RWPE2 (cell line): ENCODE measurements around the gene SEC24A.
"Not testable (repeated sequence)": the region's sequence is repeated elsewhere in the genome, so short reads cannot be mapped to it uniquely, and the experiment has no call there.

Experiments used
- ATAC-seq: fragments of 200-7000 bp; cut with Tn5 transposase; 3 replicates; pipeline ENCODE4 v1.9.1; 2021; ENCODE audit warnings: low read depth
- DNase-seq: peaks from one replicate; pipeline ENCODE4 v3.0.0-alpha.2; 2020; ENCODE audit warnings: low spot score
- H3K27ac ChIP-seq: fragments of 450-650 bp; 2 replicates; pipeline ENCODE4 v1.5.1; 2017; ENCODE audit warnings: mild to moderate bottlenecking; ENCODE audit not compliant: poor library complexity, severe bottlenecking
- H3K27me3 ChIP-seq: fragments of 250-450 bp; sonication (Bioruptor Pico); 2 replicates; pipeline ENCODE4 v1.5.1; 2021; ENCODE audit warnings: mild to moderate bottlenecking, moderate library complexity; ENCODE audit not compliant: insufficient read depth, poor library complexity, severe bottlenecking
- H3K36me3 ChIP-seq: fragments of 250-450 bp; sonication (Bioruptor Pico); 2 replicates; pipeline ENCODE4 v1.5.1; 2020; ENCODE audit warnings: low read depth, mild to moderate bottlenecking, moderate library complexity
- H3K4me1 ChIP-seq: fragments of 250-450 bp; sonication (Bioruptor Pico); 2 replicates; pipeline ENCODE4 v1.5.1; 2021; ENCODE audit warnings: mild to moderate bottlenecking, moderate library complexity; ENCODE audit not compliant: insufficient read depth, poor library complexity, severe bottlenecking
- H3K4me3 ChIP-seq: fragments of 250-450 bp; sonication (Bioruptor Pico); 2 replicates; pipeline ENCODE4 v1.5.1; 2021; ENCODE audit warnings: mild to moderate bottlenecking, moderate library complexity; ENCODE audit not compliant: severe bottlenecking
- H3K9me3 ChIP-seq: fragments of 250-450 bp; sonication (Bioruptor Pico); 2 replicates; pipeline ENCODE4 v1.5.1; 2021; ENCODE audit warnings: mild to moderate bottlenecking, moderate library complexity; ENCODE audit not compliant: severe bottlenecking
- CTCF ChIP-seq: fragments of 450-650 bp; IDR thresholded peaks from one replicate; pipeline ENCODE4 v1.5.1; 2017; ENCODE audit warnings: mild to moderate bottlenecking, moderate library complexity; ENCODE audit not compliant: poor library complexity, severe bottlenecking

The SEC24A gene

GRCh38 chr5:134692722-134693121 lies 44.1 kb downstream of the SEC24A start:
- H3K36me3 ChIP-seq, result peaks cover 86% of the 10 kb centered on the region
- no peak overlapping the region for H3K27ac ChIP-seq
- TF ChIP-seq CTCF, result no peak
- no peaks in the 10 kb centered on the region for H3K9me3 ChIP-seq
- peaks cover 3% of the 10 kb centered on the region for H3K4me1 ChIP-seq
- no peak for DNase-seq
- no peaks in the 10 kb centered on the region for H3K27me3 ChIP-seq
- ATAC-seq, result no peak
- no peak overlapping the region for H3K4me3 ChIP-seq

- Histone ChIP-seq H3K27ac (no peak overlapping the region), H3K9me3 (no peaks in the 10 kb centered on the region), H3K36me3 (peaks cover 93% of the 10 kb centered on the region), H3K4me3 (no peak overlapping the region), H3K4me1 (no peaks in the 10 kb centered on the region), H3K27me3 (no peaks in the 10 kb centered on the region)
- DNase-seq, result no peak
- ATAC-seq, result no peak
- TF ChIP-seq CTCF, result no peak
Measured at GRCh38 chr5:134708301-134708700, 59.7 kb downstream of the SEC24A start.

- Histone ChIP-seq H3K4me3 (no peak overlapping the region), H3K9me3 (no peaks in the 10 kb centered on the region), H3K27me3 (no peaks in the 10 kb centered on the region), H3K36me3 (peaks cover 94% of the 10 kb centered on the region), H3K27ac (no peak overlapping the region), H3K4me1 (no peaks in the 10 kb centered on the region)
- ATAC-seq (no peak), DNase-seq (no peak)
- TF ChIP-seq CTCF, result no peak
Measured at GRCh38 chr5:134714120-134714519, 65.5 kb downstream of the SEC24A start.

GRCh38 chr5:134714541-134714940 lies 66.0 kb downstream of the SEC24A start:
- no peaks in the 10 kb centered on the region for H3K9me3 ChIP-seq
- no peak for ATAC-seq
- H3K4me1 ChIP-seq, result no peaks in the 10 kb centered on the region
- H3K27ac ChIP-seq, result no peak overlapping the region
- H3K36me3 ChIP-seq, result peaks cover 92% of the 10 kb centered on the region
- DNase-seq, result no peak
- H3K4me3 ChIP-seq, result no peak overlapping the region
- TF ChIP-seq CTCF, result no peak
- no peaks in the 10 kb centered on the region for H3K27me3 ChIP-seq

GRCh38 chr5:134715466-134715865 lies 66.9 kb downstream of the SEC24A start:
- not testable (repeated sequence) for ATAC-seq, H3K27ac ChIP-seq, H3K4me1 ChIP-seq, H3K27me3 ChIP-seq, H3K4me3 ChIP-seq, DNase-seq, H3K9me3 ChIP-seq
- H3K36me3 ChIP-seq, result peaks cover 92% of the 10 kb centered on the region
